HCT116 (cell line): ENCODE data around the gene QRICH1. TPM values are rescaled to one million over a fixed set of nuclear protein-coding genes. Genes with fewer than 3 reads are reported as not detected.

Experiments
- ATAC-seq: fragments of 200-7000 bp; cut with Tn5 transposase; 2 replicates; pipeline ENCODE4 v1.9.1; 2020; ENCODE audit warnings: mild to moderate bottlenecking, moderate library complexity
- BruUV-seq: library from RNA; stranded (reverse); fragments of 400-500 nt; replicated peaks from 2 replicates; lab custom pipeline; 2021; lab: Mats Ljungman, UMichigan
- CTCF ChIA-PET: fragments of 300-600 bp; sonication (Branson Sonifier 250); formaldehyde crosslinking; loops from one replicate; lab custom pipeline; 2021; ENCODE audit warnings: antibody characterized with exemption; lab: Charles Lee
- POLR2A ChIA-PET: fragments of 300-600, 350-600 bp; sonication (Branson Sonifier 250); formaldehyde crosslinking; loops from one replicate; lab custom pipeline; 2021; ENCODE audit warnings: antibody characterized with exemption; lab: Charles Lee
- RAD21 ChIA-PET, 2 experiments: fragments of 300-600 bp; sonication (Branson Sonifier 250); formaldehyde crosslinking; loops; one replicate each; lab custom pipeline; 2023; ENCODE audit warnings: low total read pairs in 2 of 2; ENCODE audit not compliant: uncharacterized antibody in 2 of 2, unreplicated experiment in 2 of 2, low non-redundant PET in 1 of 2; lab: Charles Lee
- DNase-seq: peaks from one replicate; pipeline ENCODE4 v3.0.0-alpha.2; 2010; ENCODE audit warnings: low read depth, low spot score
- H2AFZ ChIP-seq: fragments of 200-600 bp; shearing (Covaris generic), sonication (generic); 2 replicates; pipeline ENCODE4 v1.6.1; 2017; ENCODE audit warnings: low read depth, mixed run types, mixed read lengths, antibody characterized with exemption, low read length; ENCODE audit not compliant: poor library complexity, severe bottlenecking
- H3K27ac ChIP-seq: 2 replicates; pipeline ENCODE4 v1.5.1; 2012; ENCODE audit warnings: low read depth, low read length
- H3K27me3 ChIP-seq: fragments of 200-600 bp; sonication (generic); 2 replicates; pipeline ENCODE4 v1.6.1; 2016; ENCODE audit warnings: mixed run types, low read length, mixed read lengths; ENCODE audit not compliant: insufficient read depth
- H3K36me3 ChIP-seq, 2 experiments: fragments of 200-500 bp in 1 of 2; fragments of 200-600 bp in 1 of 2; sonication (Bioruptor generic) in 1 of 2; sonication (generic) in 1 of 2; 2 replicates each; pipeline versions ENCODE4 v1.5.1 to v1.6.1; 2014 to 2016; ENCODE audit warnings: low read length in 2 of 2, inconsistent platforms in 1 of 2, mixed read lengths in 1 of 2, mixed run types in 1 of 2; ENCODE audit not compliant: insufficient read depth in 2 of 2, control insufficient read depth in 1 of 2
- H3K4me1 ChIP-seq, 2 experiments: fragments of 200-600 bp in 1 of 2; sonication (generic) in 1 of 2; 2 replicates each; pipeline versions ENCODE4 v1.5.1 to v1.6.1; 2012 to 2017; ENCODE audit warnings: low read length in 2 of 2, inconsistent platforms in 1 of 2, mild to moderate bottlenecking in 1 of 2, mixed read lengths in 1 of 2, mixed run types in 1 of 2, moderate library complexity in 1 of 2; ENCODE audit not compliant: insufficient read depth in 2 of 2, control insufficient read depth in 1 of 2
- H3K4me2 ChIP-seq: fragments of 200-600 bp; sonication (generic); 2 replicates; pipeline ENCODE4 v1.6.1; 2017; ENCODE audit warnings: mixed run types, low read length, mixed read lengths
- H3K4me3 ChIP-seq, 2 experiments: fragments of 200-600 bp in 1 of 2; sonication (generic) in 1 of 2; replicated peaks in 1 of 2; 2 replicates each; pipeline ENCODE4 v1.5.1; 2011 to 2016; ENCODE audit warnings: low read length in 2 of 2, control low read depth in 1 of 2, low read depth in 1 of 2, mild to moderate bottlenecking in 1 of 2, mixed read lengths in 1 of 2, mixed run types in 1 of 2
- H3K79me2 ChIP-seq: fragments of 200-600 bp; sonication (generic); 2 replicates; pipeline ENCODE4 v1.6.1; 2017; ENCODE audit warnings: mild to moderate bottlenecking, mixed run types, low read length, moderate library complexity, mixed read lengths; ENCODE audit not compliant: insufficient read depth
- H3K9ac ChIP-seq: fragments of 200-600 bp; sonication (generic); 2 replicates; pipeline ENCODE4 v1.6.1; 2016; ENCODE audit warnings: low read length, mixed read lengths
- H3K9me2 ChIP-seq: fragments of 200-600 bp; sonication (generic), shearing (Covaris generic); 2 replicates; pipeline ENCODE4 v1.6.1; 2017; ENCODE audit warnings: mixed run types, mild to moderate bottlenecking, moderate library complexity; ENCODE audit not compliant: insufficient read depth
- H3K9me3 ChIP-seq, 2 experiments: fragments of 200-500 bp in 1 of 2; fragments of 200-600 bp in 1 of 2; sonication (Bioruptor generic) in 1 of 2; sonication (generic) in 1 of 2; 2 replicates each; pipeline ENCODE4 v1.6.1; 2014 to 2017; ENCODE audit warnings: low read length in 2 of 2, mixed read lengths in 2 of 2, inconsistent platforms in 1 of 2, low read depth in 1 of 2, mild to moderate bottlenecking in 1 of 2, mixed run types in 1 of 2, moderate library complexity in 1 of 2; ENCODE audit not compliant: control insufficient read depth in 1 of 2, insufficient read depth in 1 of 2
- H4K20me1 ChIP-seq: fragments of 200-600 bp; sonication (generic), shearing (Covaris generic); 2 replicates; pipeline ENCODE4 v1.6.1; 2017; ENCODE audit warnings: mixed run types, mild to moderate bottlenecking, moderate library complexity; ENCODE audit not compliant: insufficient read depth
- CBX3 ChIP-seq: IDR thresholded peaks from 2 replicates; pipeline ENCODE4 v1.6.1; 2012; ENCODE audit warnings: low read depth
- EGR1 ChIP-seq: IDR thresholded peaks from 2 replicates; pipeline ENCODE4 v1.6.1; 2012; ENCODE audit warnings: low read depth
- EZH2 ChIP-seq: fragments of 200-600 bp; sonication (generic); IDR thresholded peaks from 2 replicates; pipeline ENCODE4 v1.6.1; 2017; ENCODE audit warnings: antibody characterized with exemption, mixed run types
- EZH2phosphoT487 ChIP-seq: fragments of 200-600 bp; IDR thresholded peaks from 2 replicates; pipeline ENCODE4 v1.6.1; 2018; ENCODE audit warnings: antibody characterized with exemption, borderline replicate concordance
- FOSL1 ChIP-seq: IDR thresholded peaks from 2 replicates; pipeline ENCODE4 v1.6.1; 2012; ENCODE audit warnings: low read depth
- RAD21 ChIP-seq: IDR thresholded peaks from 2 replicates; pipeline ENCODE4 v1.6.1; 2012; ENCODE audit warnings: low read depth, mild to moderate bottlenecking
- SIN3A ChIP-seq: IDR thresholded peaks from 2 replicates; pipeline ENCODE4 v1.6.1; 2012; ENCODE audit warnings: low read depth
- SRF ChIP-seq: IDR thresholded peaks from 2 replicates; pipeline ENCODE4 v1.6.1; 2012; ENCODE audit warnings: low read depth
- YY1 ChIP-seq: IDR thresholded peaks from 2 replicates; pipeline ENCODE4 v1.6.1; 2011; ENCODE audit warnings: low read length, low read depth, moderate library complexity, mild to moderate bottlenecking; ENCODE audit not compliant: insufficient replicate concordance; ENCODE audit errors: extremely low read depth
- ZFX ChIP-seq: fragments of 450-650 bp; IDR thresholded peaks from 2 replicates; pipeline ENCODE4 v1.6.1; 2017
- intact Hi-C: fragments of 100-400 bp; cut with micrococcal nuclease; formaldehyde crosslinking; loops from 2 replicates; pipeline ENCODE4 v1.10.0; 2022
- total RNA-seq: library from RNA; stranded (reverse); gene quantifications from one replicate; pipeline ENCODE4 v1.2.1, GENCODE V29; 2021; ENCODE audit not compliant: unreplicated experiment
- TF ChIP-seq, protein P1 (sequence below), 3 experiments: fragments of 200-600 bp in 1 of 3; sonication (generic) in 1 of 3; IDR thresholded peaks in 2 of 3; conservative IDR thresholded peaks in 1 of 3; 2 replicates each; pipeline ENCODE4 v1.5.1; 2012 to 2017; ENCODE audit warnings: low read depth in 2 of 3, low read length in 2 of 3, antibody characterized with exemption in 1 of 3, borderline replicate concordance in 1 of 3, control low read depth in 1 of 3, mild to moderate bottlenecking in 1 of 3, mixed read lengths in 1 of 3, mixed run types in 1 of 3, moderate library complexity in 1 of 3; ENCODE audit not compliant: insufficient read depth in 1 of 3
- TF ChIP-seq, protein P2 (sequence below): IDR thresholded peaks from 2 replicates; pipeline ENCODE4 v1.6.1; 2012; ENCODE audit warnings: low read depth

Gene QRICH1
- total RNA-seq, 1 experiment from 2014 or later = 105 TPM

DNA sequence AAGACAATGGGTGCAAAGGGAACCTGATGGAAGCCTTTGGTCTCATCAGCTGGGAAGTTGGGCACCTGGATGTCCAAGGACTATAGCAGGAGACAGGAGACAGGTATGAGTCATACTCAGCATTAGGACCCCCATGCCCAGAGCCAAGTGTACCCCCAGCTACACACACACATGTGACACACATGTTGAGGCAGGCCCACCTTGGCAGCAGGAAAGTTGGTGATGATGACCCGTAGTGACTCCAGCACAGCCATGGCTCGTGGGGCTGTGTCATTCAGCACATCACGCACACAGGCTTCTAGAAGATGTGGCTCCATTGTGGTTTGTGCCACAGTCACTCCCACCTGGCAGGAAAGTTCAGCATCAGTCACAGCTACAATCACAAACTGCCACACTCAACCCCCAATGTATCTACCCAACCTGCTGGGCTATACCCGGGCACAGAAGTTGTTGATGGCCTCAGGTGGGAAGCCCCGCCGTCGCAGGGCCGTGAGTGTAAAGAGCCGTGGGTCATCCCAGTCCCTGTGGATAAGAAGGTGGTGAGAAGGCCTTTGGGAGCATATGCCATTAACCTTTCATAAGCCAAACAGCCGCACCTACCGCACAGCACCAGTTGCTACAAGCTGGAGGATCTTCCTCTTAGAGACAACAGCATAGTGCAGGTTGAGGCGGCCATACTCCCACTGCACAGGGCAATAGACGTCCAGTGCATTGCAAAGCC, 5.2 kb upstream of the QRICH1 start (continued):
- TF ChIP-seq, protein P1, sequence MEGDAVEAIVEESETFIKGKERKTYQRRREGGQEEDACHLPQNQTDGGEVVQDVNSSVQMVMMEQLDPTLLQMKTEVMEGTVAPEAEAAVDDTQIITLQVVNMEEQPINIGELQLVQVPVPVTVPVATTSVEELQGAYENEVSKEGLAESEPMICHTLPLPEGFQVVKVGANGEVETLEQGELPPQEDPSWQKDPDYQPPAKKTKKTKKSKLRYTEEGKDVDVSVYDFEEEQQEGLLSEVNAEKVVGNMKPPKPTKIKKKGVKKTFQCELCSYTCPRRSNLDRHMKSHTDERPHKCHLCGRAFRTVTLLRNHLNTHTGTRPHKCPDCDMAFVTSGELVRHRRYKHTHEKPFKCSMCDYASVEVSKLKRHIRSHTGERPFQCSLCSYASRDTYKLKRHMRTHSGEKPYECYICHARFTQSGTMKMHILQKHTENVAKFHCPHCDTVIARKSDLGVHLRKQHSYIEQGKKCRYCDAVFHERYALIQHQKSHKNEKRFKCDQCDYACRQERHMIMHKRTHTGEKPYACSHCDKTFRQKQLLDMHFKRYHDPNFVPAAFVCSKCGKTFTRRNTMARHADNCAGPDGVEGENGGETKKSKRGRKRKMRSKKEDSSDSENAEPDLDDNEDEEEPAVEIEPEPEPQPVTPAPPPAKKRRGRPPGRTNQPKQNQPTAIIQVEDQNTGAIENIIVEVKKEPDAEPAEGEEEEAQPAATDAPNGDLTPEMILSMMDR (IDR thresholded peaks at IDR 0.05 in 2 of 3, conservative IDR thresholded peaks at IDR 0.05 in 1 of 3; ENCODE audit: borderline replicate concordance in 1 of 3, insufficient read depth in 1 of 3, low read depth in 2 of 3, low read length in 2 of 3) = no peak
- no peak for TF ChIP-seq EZH2
- TF ChIP-seq SRF = no peak
- no peak for TF ChIP-seq ZFX
- no peak for TF ChIP-seq RAD21
- no peak for TF ChIP-seq EGR1

DNA sequence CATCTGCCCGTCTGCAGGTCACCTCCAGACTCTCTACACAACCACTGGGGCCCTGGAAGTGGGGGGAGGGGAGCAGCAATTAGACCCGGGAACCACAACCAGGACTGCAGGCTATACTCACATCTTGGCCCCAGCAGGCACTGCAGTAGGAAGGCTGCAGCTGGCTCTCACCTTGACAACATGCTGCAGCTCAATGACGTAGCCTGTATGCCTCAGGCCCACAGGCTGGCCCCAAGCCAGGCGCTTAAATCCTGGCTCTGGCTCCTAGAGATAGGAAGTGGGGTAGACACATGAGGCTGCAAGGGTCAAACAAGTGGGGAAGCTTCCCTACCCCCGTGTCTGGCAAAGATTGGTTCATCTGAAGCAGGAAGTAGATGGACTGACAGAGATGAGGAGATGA, 4.6 kb upstream of the QRICH1 start:
- intact Hi-C loops = no loop called here
- Histone ChIP-seq H3K4me3 (no peak overlapping the region), H3K27me3 (no peaks in the 10 kb centered on the region), H3K36me3 (peaks cover 40 to 43% of the 10 kb centered on the region in 2 experiments), H3K9ac (no peak overlapping the region), H4K20me1 (no peaks in the 10 kb centered on the region), H3K4me1 (peaks cover 3 to 18% of the 10 kb centered on the region in 2 experiments; a peak in 3 of 4 replicates), H2AFZ (no peak overlapping the region), H3K9me3 (no peaks in the 10 kb centered on the region), H3K79me2 (peaks cover 13% of the 10 kb centered on the region), H3K9me2 (no peaks in the 10 kb centered on the region), H3K4me2 (no peak overlapping the region), H3K27ac (0 out of 2 replicates have a peak overlapping the region, but pooled peaks have one; percentile 14)
- BruUV-seq = no TSS peak
- ATAC-seq (no peak), DNase-seq (no peak)
- ChIA-PET CTCF (no interaction called here), POLR2A (no interaction called here), RAD21 (no interaction called here)
- TF ChIP-seq EZH2phosphoT487 = no peak
- TF ChIP-seq, protein P2, sequence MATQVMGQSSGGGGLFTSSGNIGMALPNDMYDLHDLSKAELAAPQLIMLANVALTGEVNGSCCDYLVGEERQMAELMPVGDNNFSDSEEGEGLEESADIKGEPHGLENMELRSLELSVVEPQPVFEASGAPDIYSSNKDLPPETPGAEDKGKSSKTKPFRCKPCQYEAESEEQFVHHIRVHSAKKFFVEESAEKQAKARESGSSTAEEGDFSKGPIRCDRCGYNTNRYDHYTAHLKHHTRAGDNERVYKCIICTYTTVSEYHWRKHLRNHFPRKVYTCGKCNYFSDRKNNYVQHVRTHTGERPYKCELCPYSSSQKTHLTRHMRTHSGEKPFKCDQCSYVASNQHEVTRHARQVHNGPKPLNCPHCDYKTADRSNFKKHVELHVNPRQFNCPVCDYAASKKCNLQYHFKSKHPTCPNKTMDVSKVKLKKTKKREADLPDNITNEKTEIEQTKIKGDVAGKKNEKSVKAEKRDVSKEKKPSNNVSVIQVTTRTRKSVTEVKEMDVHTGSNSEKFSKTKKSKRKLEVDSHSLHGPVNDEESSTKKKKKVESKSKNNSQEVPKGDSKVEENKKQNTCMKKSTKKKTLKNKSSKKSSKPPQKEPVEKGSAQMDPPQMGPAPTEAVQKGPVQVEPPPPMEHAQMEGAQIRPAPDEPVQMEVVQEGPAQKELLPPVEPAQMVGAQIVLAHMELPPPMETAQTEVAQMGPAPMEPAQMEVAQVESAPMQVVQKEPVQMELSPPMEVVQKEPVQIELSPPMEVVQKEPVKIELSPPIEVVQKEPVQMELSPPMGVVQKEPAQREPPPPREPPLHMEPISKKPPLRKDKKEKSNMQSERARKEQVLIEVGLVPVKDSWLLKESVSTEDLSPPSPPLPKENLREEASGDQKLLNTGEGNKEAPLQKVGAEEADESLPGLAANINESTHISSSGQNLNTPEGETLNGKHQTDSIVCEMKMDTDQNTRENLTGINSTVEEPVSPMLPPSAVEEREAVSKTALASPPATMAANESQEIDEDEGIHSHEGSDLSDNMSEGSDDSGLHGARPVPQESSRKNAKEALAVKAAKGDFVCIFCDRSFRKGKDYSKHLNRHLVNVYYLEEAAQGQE = no peak
- TF ChIP-seq CBX3 = no peak
- no peak for TF ChIP-seq YY1
- no peak for TF ChIP-seq FOSL1
- TF ChIP-seq SIN3A = no peak
- no peak for TF ChIP-seq EZH2
- TF ChIP-seq ZFX = no peak
- TF ChIP-seq SRF = no peak
